Right lobe of liver (tissue), 6 donors: Measurements from ENCODE around the gene MTFMT. TPM values are rescaled to one million over a fixed set of nuclear protein-coding genes. Genes with fewer than 3 reads are reported as not detected.

Experiments used
- ATAC-seq, 4 donors: fragments of 200-7000 bp; cut with Tn5 transposase; one replicate each; pipeline ENCODE4 v1.9.1; 2020; ENCODE audit warnings: mild to moderate bottlenecking in 4 of 4, moderate library complexity in 4 of 4
- DNase-seq, 3 donors: peaks; one replicate each; pipeline ENCODE4 v3.0.0-alpha.2; 2020
- H3K27ac ChIP-seq, 3 donors: fragments of 200-600 bp; one replicate each; pipeline ENCODE4 v1.8.0; 2022
- H3K27me3 ChIP-seq, 2 donors: fragments of 200-600 bp; one replicate each; pipeline ENCODE4 v1.8.0; 2022
- H3K36me3 ChIP-seq, 4 donors: fragments of 200-600 bp; sonication (generic) in 1 of 4; one replicate each; pipeline versions ENCODE4 v1.5.1 to v1.8.0; 2017 to 2022; ENCODE audit warnings: control low read depth in 1 of 4
- H3K4me1 ChIP-seq, 4 donors: fragments of 200-600 bp; sonication (generic) in 1 of 4; one replicate each; pipeline versions ENCODE4 v1.5.1 to v1.8.0; 2017 to 2022; ENCODE audit warnings: control low read depth in 1 of 4
- H3K4me3 ChIP-seq, 3 donors: fragments of 200-600 bp; one replicate each; pipeline ENCODE4 v1.8.0; 2022
- H3K9me3 ChIP-seq, 4 donors: fragments of 200-600 bp; sonication (generic) in 1 of 4; one replicate each; pipeline versions ENCODE4 v1.5.1 to v1.8.0; 2017 to 2022; ENCODE audit warnings: control low read depth in 1 of 4
- POLR2A ChIP-seq: fragments of 450-650 bp; IDR thresholded peaks from one replicate; pipeline ENCODE4 v1.6.1; 2017; ENCODE audit warnings: antibody characterized with exemption, mild to moderate bottlenecking
- WGBS: methylation state at CpG from one replicate; pipeline ENCODE4 v1.1.6; 2018; ENCODE audit warnings: low coverage, low lambda C conversion rate; ENCODE audit not compliant: insufficient coverage; ENCODE audit errors: missing lambda C conversion rate; 5-methylcytosine and 5-hydroxymethylcytosine counted together
- intact Hi-C, 2 donors: fragments of 100-400 bp; cut with DNase I; formaldehyde crosslinking; loops; one replicate each; pipeline versions ENCODE4 v1.11.2 to v1.14.1; 2022
- total RNA-seq, 6 experiments: library from RNA; depleted of rRNA in 2 of 6; stranded (reverse); fragments of >200 nt in 2 of 6; fragmentation: NEBNext Ultra II Directional in 3 of 6; extraction: Animal tissue kit (Norgen Biotek cat#: 25700) in 3 of 6; gene quantifications; one replicate each; pipeline versions ENCODE4 v1.1.0 to v1.2.4, GENCODE V29; 2016 to 2023
- TF ChIP-seq, protein P1 (sequence below), 4 donors: fragments of 200-600 bp in 3 of 4; fragments of 450-650 bp in 1 of 4; IDR thresholded peaks; one replicate each; pipeline versions ENCODE4 v1.5.1 to v1.8.0; 2016 to 2022; ENCODE audit warnings: antibody characterized with exemption in 4 of 4, mild to moderate bottlenecking in 2 of 4
- donor health status: DM: no; HTN: yes; CAD: no.
- donor health status: DM: no; HTN: no; CAD: no.
- donor health status: DM: no; HTN: no; CAD: no.
- donor health status: DM: no; HTN: yes; CAD: no.
- donor health status: DM: no; HTN: yes; CAD: no.

MTFMT gene
- total RNA-seq, 6 experiments from 2014 or later = 9.2 to 24.3 (median 13.0) TPM

DNA sequence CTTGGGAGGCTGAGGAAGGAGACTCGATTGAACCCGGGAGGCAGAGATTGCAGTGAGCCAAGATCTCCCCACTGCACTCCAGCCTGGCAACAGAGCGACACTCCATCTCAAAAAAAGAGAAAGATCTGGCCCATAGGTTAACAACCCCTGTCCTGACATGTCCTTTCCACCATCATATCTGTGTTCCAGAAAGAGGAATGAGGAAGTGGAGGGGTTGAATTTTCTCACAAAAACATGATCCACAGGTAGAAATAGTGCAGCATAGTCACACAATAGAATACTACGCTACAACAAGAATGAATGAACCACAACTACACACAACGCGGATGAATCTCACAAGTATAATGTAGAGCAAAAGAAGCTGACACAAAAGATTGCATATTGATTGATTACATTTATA lies 11.0 kb upstream of the MTFMT start:
- no peak for TF ChIP-seq POLR2A
- TF ChIP-seq, protein P1, sequence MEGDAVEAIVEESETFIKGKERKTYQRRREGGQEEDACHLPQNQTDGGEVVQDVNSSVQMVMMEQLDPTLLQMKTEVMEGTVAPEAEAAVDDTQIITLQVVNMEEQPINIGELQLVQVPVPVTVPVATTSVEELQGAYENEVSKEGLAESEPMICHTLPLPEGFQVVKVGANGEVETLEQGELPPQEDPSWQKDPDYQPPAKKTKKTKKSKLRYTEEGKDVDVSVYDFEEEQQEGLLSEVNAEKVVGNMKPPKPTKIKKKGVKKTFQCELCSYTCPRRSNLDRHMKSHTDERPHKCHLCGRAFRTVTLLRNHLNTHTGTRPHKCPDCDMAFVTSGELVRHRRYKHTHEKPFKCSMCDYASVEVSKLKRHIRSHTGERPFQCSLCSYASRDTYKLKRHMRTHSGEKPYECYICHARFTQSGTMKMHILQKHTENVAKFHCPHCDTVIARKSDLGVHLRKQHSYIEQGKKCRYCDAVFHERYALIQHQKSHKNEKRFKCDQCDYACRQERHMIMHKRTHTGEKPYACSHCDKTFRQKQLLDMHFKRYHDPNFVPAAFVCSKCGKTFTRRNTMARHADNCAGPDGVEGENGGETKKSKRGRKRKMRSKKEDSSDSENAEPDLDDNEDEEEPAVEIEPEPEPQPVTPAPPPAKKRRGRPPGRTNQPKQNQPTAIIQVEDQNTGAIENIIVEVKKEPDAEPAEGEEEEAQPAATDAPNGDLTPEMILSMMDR (IDR thresholded peaks at IDR 0.05) = no peak
- H3K27me3 ChIP-seq = no peaks in the 10 kb centered on the region
- intact Hi-C loops = no loop called here
- 90% methylated on average over 6 of the region's 6 CpGs for WGBS
- H3K36me3 ChIP-seq = no peaks in the 10 kb centered on the region
- DNase-seq = no peak
- H3K9me3 ChIP-seq = no peaks in the 10 kb centered on the region
- H3K27ac ChIP-seq = no peak overlapping the region
- no peak for ATAC-seq
- H3K4me3 ChIP-seq = no peak overlapping the region
- H3K4me1 ChIP-seq = peaks cover 0 to 19% (median 10%) of the 10 kb centered on the region in 4 donors

DNA sequence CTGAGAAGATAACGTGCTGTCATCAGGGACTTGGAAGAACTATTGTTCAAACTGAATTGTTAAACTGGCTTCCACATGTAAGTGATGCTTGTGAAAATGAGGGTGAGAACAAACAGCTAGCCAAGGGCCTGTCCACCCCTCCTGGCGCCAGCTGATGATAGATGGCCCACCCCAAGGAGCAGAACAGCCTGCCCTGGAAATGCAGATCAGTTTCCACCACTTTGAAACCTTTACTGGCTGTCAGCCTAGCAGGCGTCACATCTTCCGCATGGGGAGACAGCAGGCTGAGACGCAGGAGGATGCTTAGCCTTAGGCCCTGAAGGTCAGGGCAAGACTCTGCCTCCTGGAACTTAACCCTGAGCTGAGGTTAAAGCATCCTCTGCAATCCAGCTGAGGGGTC lies 9.4 kb upstream of the MTFMT start:
- H3K4me1 ChIP-seq = peaks cover 0 to 7% (median 3%) of the 10 kb centered on the region in 4 donors
- no peaks in the 10 kb centered on the region for H3K9me3 ChIP-seq
- H3K4me3 ChIP-seq = no peak overlapping the region
- ATAC-seq = peak in 1 of 4 donors; percentile 38
- intact Hi-C loops = loop anchor here in 1 of 2 donors (10.0 kb wide), 1 partner anchor 236 kb away; no protein-coding TSS in a partner anchor
- no peaks in the 10 kb centered on the region for H3K36me3 ChIP-seq
- 68% methylated on average over 4 of the region's 5 CpGs for WGBS
- no peak for DNase-seq
- no peak for TF ChIP-seq POLR2A
- TF ChIP-seq, protein P1 (IDR thresholded peaks at IDR 0.05) = no peak
- H3K27me3 ChIP-seq = no peaks in the 10 kb centered on the region
- H3K27ac ChIP-seq = no peak overlapping the region

DNA sequence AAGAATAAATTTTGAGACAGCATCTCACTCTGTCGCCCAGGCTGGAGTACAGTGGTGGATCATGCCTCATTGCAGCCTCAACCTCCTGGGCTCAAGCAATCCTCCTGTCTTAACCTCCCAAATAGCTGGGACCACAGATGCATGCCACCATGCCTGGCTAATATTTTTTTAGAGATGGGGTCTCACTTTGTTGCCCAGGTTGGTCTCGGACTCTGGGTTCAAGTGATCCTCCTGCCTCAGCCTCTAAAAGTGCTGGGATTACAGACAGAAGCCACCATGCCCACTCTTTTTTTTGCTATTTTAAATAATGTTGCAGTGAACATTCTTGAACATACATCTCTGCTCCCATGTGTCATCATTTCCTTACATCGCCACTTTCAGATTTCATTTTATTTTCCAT lies 9.0 kb upstream of the MTFMT start:
- Histone ChIP-seq H3K36me3 (no peaks in the 10 kb centered on the region), H3K27me3 (no peaks in the 10 kb centered on the region), H3K4me1 (peaks cover 0 to 7% (median 3%) of the 10 kb centered on the region in 4 donors), H3K27ac (no peak overlapping the region), H3K4me3 (no peak overlapping the region), H3K9me3 (no peaks in the 10 kb centered on the region)
- DNase-seq = no peak
- 88% methylated on average over 2 of the region's 3 CpGs for WGBS
- no peak for TF ChIP-seq POLR2A
- TF ChIP-seq, protein P1 (IDR thresholded peaks at IDR 0.05) = no peak
- intact Hi-C loops = loop anchor here in 1 of 2 donors (10.0 kb wide), 1 partner anchor 236 kb away; no protein-coding TSS in a partner anchor
- no peak for ATAC-seq

DNA sequence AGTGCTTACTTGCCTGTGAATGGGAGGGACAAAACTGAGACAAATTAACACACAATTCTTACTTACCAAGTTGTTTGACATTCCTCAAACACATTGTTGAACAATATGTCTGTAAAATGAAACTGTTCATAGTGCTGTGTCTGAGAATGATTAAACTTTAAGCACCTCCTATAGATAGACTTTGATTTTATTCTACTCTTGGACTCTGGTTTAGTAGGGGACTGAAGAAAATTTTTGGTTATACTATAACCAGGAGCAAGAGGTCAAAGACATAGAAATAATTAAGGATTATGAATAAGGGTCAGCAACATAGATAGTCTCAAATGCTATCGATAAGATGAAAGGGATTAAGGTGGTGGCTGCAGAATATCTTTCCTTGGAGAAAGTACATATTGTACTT lies 7.9 kb upstream of the MTFMT start:
- DNase-seq (no peak), ATAC-seq (no peak)
- TF ChIP-seq, protein P1 (IDR thresholded peaks at IDR 0.05) = no peak
- no peak for TF ChIP-seq POLR2A
- no peaks in the 10 kb centered on the region for H3K27me3 ChIP-seq
- WGBS = 62% methylated on average over 1 of the region's 1 CpG
- H3K4me1 ChIP-seq = peaks cover 0 to 17% (median 7%) of the 10 kb centered on the region in 4 donors
- no peaks in the 10 kb centered on the region for H3K9me3 ChIP-seq
- H3K36me3 ChIP-seq = no peaks in the 10 kb centered on the region
- no peak overlapping the region for H3K4me3 ChIP-seq
- H3K27ac ChIP-seq = no peak overlapping the region
- intact Hi-C loops = loop anchor here in 1 of 2 donors (10.0 kb wide), 1 partner anchor 237 kb away; no protein-coding TSS in a partner anchor
